Stimulated activated CD4-positive, alpha-beta T cell treated with anti-CD3 and anti-CD28 coated beads, Interleukin-15, amount 100 ng/mL, for 48 hours (primary cell): ENCODE data around the gene LRRC15.

Source experiments
- DNase-seq, 2 donors: peaks; one replicate each; pipeline ENCODE4 v3.0.0-alpha.2; 2020; ENCODE audit warnings: low read depth in 2 of 2

LRRC15 gene

DNA sequence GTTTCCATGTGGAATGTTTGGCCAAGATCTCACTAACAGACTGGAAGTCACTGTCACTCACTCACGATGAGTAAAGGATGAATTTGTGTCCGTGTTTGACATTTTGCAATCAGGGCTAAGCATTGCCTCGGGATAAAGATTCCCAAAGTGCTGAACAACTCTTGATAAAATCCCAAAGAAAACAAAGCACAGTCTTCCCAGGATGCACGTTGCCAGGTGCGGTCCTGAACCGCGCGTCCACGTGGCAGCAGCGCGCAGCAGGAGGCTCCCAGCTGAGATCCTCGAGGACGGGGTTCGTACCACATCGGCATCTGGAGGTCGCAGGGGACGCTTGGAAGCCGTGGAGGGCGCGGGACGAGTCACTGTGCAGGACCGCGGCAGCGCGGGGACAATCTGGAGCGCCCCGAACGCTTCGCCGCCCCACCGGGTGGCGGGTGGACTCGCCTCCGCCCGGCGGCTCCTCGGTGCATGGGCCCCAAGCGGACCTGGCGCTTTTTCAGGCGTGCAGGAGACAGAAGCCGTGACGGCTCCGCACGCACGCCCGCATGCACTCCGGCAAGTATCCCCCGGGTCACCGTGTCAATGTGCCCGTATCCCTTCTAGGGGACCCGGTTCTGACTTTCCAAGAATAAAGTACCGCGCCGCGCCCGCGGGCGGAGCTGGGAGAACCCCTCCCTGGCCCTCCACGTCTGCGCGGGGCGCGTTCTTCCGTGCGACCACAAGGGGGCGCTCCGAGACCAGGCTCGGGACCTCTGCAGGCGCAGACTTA, 36.1 kb downstream of the LRRC15 start:
- DNase-seq: peak; percentile 72 to 87

DNA sequence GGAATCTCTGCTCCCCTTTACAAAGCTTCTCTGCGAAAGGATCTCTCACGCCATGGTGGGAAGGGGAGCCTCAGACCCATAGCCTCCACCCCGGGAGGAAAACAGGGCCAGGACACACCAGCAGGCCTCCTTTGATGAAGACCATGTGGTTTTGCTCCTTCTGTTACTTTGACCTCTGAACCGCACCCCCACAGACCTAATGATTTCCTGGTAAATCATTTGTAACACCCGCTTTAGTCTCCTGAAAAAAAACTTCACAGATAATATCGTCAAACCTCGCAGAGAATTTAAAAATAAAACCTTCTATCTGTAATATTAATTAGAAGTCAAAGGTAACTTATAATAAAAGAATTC, 36.7 kb downstream of the LRRC15 start:
- DNase-seq: no peak

DNA sequence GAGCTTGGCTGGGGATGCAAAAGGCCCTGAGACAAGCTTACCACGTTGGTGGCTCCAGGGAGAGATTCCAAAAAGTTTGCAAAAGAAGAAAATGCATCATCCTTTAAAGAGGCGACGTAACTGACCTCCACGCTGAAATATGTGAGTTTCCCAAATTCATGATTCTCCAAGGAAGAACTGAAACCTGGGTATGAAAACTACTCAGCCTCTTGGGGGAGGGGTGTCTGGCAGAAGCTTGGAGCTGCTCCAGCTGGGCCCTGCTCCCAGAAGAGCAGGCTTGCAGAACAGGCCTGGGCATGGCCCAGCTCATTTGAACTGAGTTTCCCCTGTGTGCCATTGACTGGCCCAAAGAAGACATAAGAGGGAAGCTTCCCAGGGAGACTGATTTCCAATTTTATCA, 39.0 kb downstream of the LRRC15 start:
- no peak for DNase-seq

DNA sequence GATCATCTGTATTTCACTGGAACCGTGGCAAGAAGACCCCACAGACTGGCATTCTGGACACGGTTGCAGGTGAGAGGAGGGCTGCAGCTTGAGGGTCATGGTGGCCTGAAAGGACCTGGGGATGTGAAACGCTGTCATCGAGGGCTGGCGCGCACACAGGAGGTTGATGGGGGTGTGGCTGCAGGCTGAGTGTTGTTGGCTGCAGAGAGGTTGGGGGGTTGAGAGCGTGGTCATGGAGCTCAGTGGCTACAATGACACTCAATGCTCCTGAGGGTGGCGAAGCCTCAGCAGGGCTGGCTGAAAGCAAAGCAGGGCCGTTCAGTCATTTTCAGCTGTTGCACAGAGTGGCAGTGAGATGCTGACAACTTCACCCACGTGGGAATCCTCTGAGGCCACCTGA, 39.4 kb downstream of the LRRC15 start:
- DNase-seq: no peak

DNA sequence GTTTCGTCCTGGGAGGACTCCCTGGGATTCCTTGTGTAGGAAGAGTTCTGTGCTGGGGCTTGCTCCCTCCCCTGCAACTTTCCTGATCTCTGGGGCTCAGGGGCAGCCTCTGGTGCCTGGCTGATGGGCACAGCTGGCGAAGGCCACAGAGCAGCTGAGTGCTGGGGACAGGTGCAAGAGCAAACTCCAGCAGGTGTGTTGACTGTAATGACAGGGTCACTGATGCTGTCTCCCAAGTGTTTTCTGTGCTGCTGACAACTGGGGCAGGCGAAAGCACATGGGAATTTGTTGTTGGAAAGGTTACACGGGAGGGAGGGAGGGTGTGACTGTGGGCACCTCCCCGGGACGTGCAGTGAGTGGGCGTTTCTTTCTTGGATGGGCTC, 40.0 kb downstream of the LRRC15 start:
- DNase-seq: no peak

DNA sequence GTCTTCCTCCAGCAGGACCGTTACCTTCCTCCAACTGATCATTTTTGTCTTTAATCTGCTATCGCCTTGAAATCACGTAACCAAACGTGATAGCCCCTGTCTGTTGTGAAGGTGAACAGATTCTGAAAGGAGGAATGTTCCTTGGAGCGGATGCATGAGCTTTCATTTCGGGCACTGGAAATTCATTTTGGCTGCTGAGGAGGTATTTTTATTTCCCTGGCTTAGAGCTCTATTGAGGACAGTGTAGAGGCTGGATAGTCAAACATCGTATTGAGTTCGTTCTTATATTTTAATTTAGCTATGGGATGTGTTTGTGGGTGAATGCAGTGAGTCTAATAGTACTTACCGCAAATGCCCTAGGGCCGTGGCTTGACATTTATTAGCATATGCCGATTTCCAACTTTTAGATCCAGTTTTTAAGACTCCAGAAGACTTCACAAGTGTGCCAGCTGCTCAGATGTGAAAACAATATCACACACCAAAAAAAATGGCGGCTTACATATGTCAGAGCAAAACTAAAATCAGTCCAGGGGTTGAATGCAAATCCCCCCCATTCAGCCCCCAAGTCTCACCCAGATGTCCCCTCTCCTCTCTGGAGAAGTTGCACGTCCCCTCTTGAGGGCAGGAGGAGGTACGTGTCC, 40.5 kb downstream of the LRRC15 start:
- no peak for DNase-seq

DNA sequence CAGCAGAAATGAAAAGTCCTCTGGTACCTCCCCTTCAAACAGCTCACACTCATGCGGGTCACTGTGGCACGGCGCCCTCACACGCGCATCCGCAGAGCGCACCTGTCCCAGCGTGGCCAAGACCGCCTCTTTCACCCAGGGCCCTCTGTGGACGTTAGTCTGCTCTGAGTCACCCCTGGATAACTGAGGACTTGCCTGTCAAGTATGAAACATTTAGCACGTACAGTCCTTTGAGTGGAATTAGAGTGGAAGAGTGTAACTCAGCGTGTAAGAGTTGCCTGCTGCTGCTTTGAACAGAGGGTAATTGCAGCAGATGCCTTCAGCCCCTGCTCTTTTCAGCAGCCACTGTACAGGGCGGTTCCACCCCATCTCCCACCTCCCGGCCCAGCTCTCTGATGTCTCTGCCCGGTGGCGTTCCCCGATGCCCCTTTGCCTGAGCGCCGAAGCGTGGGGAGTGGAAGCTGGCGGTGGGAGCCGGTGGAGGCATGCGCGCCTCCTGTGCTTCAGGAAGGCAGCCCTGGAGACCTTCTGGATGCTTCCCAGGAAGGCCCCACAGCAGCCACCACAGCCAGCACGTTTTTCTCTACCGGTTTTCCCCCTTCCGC, 41.4 kb downstream of the LRRC15 start:
- DNase-seq: no peak

DNA sequence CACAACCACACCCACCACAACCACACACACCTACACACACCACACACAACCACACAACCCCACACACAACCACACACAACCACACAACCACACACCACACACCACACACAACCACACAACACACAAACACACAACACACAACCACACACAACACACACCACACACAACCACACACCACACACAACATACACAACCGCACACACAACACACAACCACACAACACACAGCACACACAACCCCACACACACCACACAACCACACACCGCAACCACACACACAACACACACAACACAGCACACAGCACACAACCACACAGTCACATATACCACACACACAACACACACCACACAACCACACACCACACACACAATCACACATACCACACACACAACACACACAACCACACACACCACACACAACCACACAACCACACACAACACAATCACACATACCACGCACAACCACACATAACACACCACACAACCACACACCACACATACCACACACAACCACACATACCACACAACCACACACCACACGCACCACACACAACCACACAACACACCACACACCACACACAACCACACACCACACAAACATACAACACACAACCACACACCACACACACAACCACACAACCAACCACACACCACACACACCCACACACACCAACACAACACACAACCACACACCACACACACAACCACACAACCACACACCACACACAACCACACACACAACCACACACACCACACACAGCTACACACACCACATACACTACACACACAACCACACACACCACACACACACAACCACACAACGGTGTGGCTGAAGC, 42.1 kb downstream of the LRRC15 start:
- DNase-seq: no peak

DNA sequence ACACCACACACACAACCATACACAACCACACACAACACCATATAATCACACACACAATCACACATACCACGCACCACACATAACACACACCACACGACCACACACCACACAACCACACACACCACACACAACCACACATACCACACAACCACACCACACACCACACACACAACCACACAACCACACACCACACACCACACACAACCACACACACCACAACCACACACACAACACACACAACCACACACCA, 42.6 kb downstream of the LRRC15 start:
- DNase-seq: no peak

DNA sequence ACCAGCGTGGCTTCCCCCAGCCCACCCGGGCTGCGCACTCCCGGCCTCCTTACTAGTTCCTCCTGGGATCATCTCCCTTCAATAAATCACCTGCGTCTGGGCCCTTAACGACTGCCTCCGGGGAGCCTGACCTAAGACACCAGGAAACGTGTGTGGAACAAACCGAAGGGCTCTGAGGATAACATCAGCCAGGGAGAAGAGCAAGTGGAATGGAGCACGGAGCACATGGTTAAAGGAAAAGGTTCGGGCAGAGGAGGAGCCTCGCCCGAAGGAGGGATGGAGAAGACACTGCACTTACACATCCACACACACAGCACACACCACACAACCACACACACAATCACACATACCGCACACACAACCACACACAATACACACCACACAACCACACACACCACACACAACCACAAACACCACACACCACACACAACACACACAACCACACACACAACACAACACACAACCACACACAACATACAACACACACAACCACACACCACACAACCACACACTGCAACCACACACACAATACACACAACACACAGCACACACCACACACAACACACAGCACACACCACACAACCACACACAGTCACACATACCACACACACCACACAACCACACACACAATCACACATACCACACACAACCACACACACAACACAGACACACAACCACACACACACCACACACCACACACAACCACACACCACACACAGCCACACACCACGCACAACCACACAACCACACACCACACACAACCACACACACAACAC, 43.2 kb downstream of the LRRC15 start:
- DNase-seq: no peak

DNA sequence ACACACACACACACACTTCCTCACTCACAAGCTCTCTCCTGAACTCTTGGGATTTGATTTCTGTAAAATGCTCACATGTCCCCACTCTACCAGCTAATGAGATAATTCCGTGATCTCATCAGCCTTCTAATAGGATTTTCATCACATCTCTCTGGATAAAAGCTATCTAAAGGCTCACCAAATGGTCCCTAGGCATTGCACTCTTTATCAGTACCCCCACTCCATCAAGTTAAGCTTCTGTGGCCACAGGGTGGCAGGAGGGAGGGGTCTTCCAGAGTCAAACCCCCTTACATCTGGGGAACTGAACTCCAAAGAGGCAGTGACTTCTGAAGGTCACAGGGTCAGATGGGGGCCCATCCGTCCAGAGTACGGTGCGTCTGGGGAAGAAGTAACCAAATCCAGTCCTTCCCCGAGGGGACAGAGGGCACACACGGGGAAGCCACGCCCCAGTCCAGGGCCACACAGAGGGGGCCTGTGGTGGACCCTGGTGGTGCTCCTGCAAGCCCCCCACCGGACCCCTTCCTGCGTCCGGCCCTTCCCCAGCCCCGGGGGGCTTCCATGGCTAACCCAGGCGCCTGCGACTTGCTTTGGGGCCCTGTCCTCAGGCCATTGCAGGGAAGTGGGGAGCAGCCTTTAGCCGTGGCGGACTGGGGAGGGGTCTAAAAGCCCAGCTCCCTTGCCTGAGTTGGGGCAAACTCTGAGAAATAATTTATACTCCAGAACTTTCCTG, 44.0 kb downstream of the LRRC15 start:
- DNase-seq: no peak

DNA sequence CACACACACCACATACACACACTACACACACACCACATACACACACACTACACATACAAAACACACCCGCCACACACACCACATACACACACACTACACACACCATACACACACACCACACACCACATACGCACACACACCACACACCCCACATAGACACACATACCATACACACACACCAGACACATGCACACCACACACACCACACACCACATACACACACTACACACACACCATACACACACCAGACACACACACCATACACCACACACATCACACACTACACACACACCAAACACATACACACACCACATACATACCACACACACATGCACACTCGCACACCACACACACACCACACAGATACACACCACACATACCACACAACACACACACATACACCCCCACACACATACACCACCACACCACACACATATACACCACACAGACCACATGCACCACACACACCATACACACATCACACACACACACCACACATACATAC, 44.7 kb downstream of the LRRC15 start:
- DNase-seq: no peak

DNA sequence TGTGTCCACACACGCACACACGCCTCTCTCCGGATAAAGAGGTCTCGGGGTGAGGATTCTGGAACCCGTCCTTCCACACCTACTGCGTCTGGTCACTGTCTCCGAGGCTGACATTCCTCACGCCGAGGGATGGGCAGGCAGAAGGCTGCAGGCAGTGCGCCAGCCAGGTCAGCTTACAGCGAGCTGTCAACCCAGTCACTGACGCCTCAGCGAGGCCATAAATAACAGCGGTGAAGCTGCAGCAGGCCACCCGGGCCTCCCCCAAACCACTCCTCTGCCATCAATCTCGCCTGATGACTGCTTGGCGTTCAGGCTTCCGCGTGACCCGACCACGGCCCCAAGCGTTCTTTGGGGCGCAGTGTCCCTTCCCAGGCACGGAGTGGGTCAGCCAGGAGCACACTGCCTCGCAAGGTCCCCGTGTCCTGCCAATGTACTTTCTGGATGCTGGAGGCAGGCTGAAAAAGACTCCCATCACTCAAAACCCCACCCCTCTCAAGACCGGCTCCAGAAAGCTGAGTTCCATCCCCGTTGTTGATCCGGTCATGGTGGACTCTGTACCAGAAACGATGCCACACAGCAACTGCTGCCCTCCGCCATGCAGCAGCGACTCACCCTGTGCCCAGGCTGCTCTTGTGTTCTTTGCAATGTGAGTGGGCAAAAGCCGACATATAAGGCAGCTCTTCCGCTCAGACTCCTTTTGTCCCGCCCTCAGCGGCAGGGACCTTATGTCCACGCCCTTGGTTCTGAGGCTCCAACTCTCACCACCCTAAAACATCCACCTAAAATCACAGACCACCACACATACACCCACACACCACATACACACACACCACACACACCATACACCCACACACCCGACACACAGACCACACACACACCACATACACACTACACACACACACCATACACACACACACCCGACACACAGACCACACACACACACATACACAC, 45.5 kb downstream of the LRRC15 start:
- peak in 1 of 2 donors; percentile 19 for DNase-seq

DNA sequence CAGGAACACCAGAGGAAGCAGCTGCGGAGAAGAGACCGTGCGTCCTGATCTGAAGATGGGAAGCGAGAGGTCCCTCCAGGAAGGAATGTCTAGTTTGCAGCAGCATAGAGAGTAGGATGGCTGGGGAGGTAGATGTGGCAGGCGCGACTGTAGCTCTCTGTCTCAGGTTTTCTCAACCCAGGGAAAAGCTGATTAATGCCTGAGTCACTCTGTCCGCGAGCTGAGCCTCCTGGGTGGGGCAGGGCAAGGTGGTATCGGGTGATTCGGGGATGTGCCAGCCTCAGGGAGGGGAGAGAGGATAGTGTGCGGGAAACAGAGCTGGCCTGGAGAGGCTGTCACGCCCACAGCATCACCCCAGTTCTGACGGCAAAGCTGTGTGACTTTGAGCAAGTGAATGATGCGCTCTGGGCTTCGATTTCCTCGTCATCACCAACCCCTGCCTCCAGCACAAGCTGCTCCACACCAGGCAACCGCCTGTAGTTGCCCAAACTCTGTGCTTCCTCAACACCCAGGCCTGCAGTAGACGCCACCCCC, 46.8 kb downstream of the LRRC15 start:
- DNase-seq: no peak

DNA sequence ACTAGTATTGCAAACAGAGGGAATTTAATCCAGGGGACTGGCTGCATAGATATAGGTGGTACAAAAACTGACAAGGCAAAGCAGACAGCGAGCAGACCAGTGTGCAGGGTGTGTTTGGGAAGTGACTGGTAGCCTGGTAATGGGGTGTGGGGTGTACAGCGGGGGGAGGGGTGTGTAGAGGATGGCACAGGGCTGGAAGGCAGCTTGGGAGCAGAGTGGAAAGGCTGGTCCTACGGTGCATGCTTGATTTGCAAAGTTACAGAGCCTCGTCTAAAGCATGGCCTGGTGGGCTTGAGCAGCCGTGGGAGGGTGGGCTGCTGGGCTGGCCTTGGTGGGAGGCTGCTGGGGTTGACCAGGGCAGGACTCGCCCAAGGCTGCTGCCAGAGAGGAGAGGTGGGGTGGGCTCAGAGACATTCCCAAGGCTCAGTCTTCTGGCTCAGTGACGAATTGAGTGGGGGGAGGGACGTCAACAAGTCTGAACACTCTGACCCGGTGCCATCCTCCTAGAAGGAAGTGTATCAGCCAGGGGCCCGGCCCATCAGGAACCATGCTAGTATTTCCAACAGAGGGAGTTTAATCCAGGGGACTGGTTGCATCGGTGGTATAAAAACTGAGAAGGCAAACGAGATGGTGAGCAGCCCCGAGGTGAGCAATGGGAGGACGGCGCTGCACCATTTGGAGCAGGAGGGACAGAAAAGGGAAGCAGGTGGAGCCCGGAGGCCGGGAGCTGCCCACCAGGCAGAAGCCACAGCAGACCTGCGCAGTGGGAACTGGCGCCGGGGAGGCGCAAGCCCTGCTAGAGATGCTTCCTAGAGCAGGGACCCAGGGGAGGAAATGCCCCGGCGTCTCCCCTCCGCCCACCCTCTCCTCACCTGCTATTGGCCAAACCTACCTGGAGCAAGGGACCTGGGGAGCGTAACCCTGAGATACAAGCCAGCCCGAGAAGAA, 47.6 kb downstream of the LRRC15 start:
- no peak for DNase-seq

DNA sequence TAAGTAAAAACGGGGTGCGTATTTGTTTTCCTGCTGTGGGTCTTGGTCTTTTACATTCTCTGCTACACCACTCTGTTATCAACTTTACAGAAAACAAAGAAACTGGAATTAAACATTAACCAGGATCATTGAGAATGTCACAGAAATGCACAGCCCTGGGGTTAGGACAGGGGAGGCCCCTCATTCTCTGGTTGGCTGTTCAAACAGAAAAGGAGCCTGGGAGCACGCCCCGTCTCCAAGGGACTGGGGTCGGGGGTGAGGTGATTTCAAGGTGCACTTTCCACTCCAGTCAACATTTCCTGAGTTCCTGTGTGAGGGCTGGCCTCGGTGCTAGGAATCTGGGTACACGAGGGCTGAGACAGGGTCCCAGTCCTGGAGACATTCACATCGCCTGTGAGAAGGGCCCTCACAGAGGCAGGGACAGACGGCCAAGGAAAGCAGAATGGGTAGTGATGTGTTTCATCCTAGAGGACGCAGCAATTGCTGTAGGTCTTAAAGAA, 48.7 kb downstream of the LRRC15 start:
- no peak for DNase-seq

DNA sequence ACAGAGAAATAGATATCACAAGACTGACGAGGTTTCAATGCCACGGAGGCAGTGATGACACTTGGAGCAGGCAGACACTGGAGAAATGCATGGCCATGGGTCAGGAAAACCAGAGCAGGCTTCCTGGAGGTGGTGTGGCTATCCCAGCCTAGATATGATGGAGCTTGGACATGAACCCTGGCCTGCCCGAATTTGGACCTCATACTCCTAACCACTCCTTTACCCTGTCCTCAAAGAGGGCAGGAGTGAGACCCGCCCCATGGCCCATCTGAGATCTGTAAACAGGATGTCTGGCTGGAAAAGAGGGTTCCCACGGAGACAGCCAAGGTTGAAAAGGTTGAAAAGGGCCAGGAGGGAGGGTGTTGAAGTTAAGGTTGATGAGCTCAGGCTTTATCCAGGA, 49.4 kb downstream of the LRRC15 start:
- no peak for DNase-seq

DNA sequence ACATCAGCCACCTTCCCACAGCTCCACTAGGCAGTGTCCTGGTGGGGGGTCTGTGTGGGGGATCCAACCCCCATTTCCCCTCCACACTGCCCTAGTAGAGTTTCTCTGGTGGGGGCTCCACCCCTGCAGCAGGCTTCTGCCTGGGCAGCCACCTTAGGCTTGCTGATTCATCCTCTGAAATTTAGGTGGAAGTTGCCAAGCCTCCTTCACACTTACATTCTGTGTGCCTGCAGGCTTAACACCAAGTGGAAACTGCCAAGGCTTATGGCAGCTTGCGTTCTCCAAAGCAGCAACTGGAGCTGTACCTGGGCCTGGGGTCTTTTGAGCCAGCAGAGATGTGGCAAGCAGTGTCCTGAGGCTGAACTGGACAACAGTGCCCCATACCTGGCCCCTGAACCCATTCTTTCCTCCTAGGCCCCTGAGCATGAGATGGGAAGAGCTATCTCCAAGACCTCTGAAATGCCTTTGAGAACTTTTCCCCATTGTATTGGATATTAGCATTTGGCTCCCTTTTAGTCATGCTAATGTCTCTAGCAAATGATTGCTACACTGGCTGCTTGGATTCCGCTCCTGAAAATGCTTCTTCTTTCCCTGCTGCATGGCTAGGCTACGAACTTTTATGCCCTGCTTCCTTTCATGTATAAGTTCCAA, 50.9 kb downstream of the LRRC15 start:
- no peak for DNase-seq
